Stomach (tissue), 9 donors: Measurements from ENCODE around the gene TBC1D3I. TPM values are rescaled to one million over a fixed set of nuclear protein-coding genes. Genes with fewer than 3 reads are reported as not detected.
"Not testable (repeated sequence)": the region's sequence is repeated elsewhere in the genome, so short reads cannot be mapped to it uniquely, and the experiment has no call there.

Source experiments
- DNase-seq, 2 donors: peaks; one replicate each; pipeline versions ENCODE4 v3.0.0 to v3.0.0-alpha.2; 2013 to 2019
- H3K27ac ChIP-seq, 5 donors: fragments of 200-600 bp in 4 of 5; sonication (generic) in 4 of 5; one replicate each; pipeline ENCODE4 v1.5.1; 2013 to 2019; ENCODE audit warnings: mild to moderate bottlenecking in 1 of 5, moderate library complexity in 1 of 5
- H3K27me3 ChIP-seq, 3 donors: fragments of 200-600 bp; sonication (generic); one replicate each; pipeline ENCODE4 v1.5.1; 2017 to 2019; ENCODE audit warnings: mixed run types in 1 of 3
- H3K36me3 ChIP-seq, 4 donors: fragments of 200-600 bp; sonication (generic); 1 replicate in 3 of 4; 2 replicates in 1 of 4; pipeline ENCODE4 v1.5.1; 2016 to 2019
- H3K4me1 ChIP-seq, 4 donors: fragments of 200-600 bp; sonication (generic); one replicate each; pipeline ENCODE4 v1.5.1; 2016 to 2019
- H3K4me3 ChIP-seq, 4 donors: fragments of 200-600 bp; sonication (generic) in 3 of 4; one replicate each; pipeline ENCODE4 v1.5.1; 2016 to 2019; ENCODE audit warnings: mild to moderate bottlenecking in 1 of 4
- H3K9me3 ChIP-seq, 4 donors: fragments of 200-600 bp; sonication (generic); one replicate each; pipeline ENCODE4 v1.5.1; 2016 to 2019
- EP300 ChIP-seq: sonication (generic); formaldehyde crosslinking; IDR thresholded peaks from one replicate; pipeline ENCODE4 v1.6.1; 2017; ENCODE audit warnings: antibody characterized with exemption
- POLR2A ChIP-seq, 4 donors: fragments of 450-650 bp; IDR thresholded peaks; one replicate each; pipeline ENCODE4 v1.6.1; 2016; ENCODE audit warnings: antibody characterized with exemption in 4 of 4, control low read depth in 2 of 4, mild to moderate bottlenecking in 1 of 4, moderate library complexity in 1 of 4
- POLR2AphosphoS5 ChIP-seq, 3 donors: sonication (generic); formaldehyde crosslinking; IDR thresholded peaks; one replicate each; pipeline ENCODE4 v1.6.1; 2016; ENCODE audit warnings: antibody characterized with exemption in 3 of 3
- WGBS, 5 donors: extraction: QIAGEN DNeasy Blood & Tissue Kit in 3 of 5; methylation state at CpG; one replicate each; pipeline versions ENCODE4 v1.1.5 to v1.1.7; 2013 to 2018; 5-methylcytosine and 5-hydroxymethylcytosine counted together
- intact Hi-C: fragments of 100-400 bp; cut with DNase I; formaldehyde crosslinking; loops from one replicate; pipeline ENCODE4 v1.15.1; 2023; ENCODE audit warnings: low total_unique reads
- polyA plus RNA-seq, 3 donors: library from polyadenylated mRNA; stranded (reverse); fragments of 200-250 nt; gene quantifications; one replicate each; pipeline ENCODE4 v1.2.3, GENCODE V29; 2013
- total RNA-seq, 5 donors: library from RNA; depleted of rRNA; stranded (reverse); fragments of >200 nt; gene quantifications; one replicate each; pipeline versions ENCODE4 v1.1.0 to v1.2.3, GENCODE V29; 2014 to 2016
- TF ChIP-seq, protein P1 (sequence below), 7 experiments: fragments of 450-650 bp in 4 of 7; fragments of 200-600 bp in 3 of 7; sonication (generic) in 3 of 7; IDR thresholded peaks; one replicate each; pipeline ENCODE4 v1.5.1; 2016 to 2019; ENCODE audit warnings: antibody characterized with exemption in 7 of 7, control low read depth in 2 of 7, mild to moderate bottlenecking in 1 of 7
- donor health status: healthy with polysubstance abuse.
- donor health status: Bipolar disorder and iron deficiency.
- donor health status: healthy.

The TBC1D3I gene
- total and polyA plus RNA-seq, 8 donors: 0.65 to 5.8 TPM; not detected in 6

DNA sequence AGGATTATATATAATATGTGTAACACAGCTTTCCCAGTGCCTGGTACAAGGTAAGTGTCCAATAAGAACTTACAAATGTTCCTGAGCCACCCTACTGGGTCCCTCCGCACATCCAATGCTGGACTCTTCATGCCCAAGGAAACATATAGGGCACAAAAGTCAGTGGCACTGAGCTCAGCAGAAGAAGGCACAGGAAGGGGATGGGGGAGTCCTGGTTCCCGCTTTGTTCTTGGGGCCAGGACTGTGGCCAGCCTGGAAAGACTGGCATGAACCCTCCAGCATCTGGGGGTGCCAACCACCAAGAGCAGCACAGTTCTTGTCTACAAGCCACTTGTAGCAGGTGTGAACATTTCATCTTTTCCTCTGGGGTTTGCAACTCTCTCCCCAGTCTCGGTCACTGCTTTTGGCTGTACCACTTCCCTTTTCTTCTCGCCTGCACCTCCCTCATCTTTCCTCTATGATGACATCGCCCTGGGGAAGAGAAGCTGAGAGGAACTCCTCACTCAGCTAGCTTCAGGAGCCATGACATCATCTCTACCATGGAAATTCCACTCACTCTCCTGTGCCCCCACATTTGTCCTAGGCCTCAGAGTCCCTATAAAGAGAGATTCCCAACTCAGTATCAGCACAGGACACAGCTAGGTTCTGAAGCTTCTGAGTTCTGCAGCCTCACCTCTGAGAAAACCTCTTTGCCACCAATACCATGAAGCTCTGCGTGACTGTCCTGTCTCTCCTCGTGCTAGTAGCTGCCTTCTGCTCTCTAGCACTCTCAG, 53.7 kb downstream of the TBC1D3I start, which contains the start of gene CCL4L2:
CCL4L2 (plus strand) TSS at position 625 of the 773 bp plus-strand sequence.
- DNase-seq: peak in 1 of 2 donors; percentile 18
- H3K9me3 ChIP-seq, intact Hi-C loops, H3K4me3 ChIP-seq, H3K4me1 ChIP-seq, H3K36me3 ChIP-seq: not testable (repeated sequence)
- 70 to 84% (median 76%) methylated on average over 4 to 7 of the region's 7 CpGs for WGBS, 5 donors
- Histone ChIP-seq H3K27ac (peak within 1 kb of the TSS in 2 of 5 donors; percentile 17 to 28), H3K27me3 (peaks cover 0 to 11% (median 0%) of the 10 kb centered on the region in 3 donors)

DNA sequence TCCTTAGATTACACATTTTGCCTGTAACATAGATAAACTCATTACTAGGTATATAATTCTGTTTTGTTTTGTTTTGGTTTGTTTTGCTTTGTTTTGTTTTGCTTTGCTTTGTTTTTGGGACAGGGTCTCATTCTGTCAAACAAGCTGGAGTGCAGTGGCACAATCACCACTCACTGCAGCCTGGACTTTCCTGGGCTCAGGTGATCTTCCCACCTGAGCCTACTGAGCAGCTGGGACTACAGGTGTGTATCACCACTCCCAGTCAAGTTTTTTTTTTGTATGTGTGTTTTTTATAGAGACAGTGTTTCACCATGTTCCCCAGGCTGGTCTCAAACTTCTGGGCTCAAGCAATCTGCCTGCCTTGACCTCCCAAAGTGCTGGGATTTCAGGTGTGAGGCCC, 54.8 kb downstream of the TBC1D3I start:
- Histone ChIP-seq H3K9me3 (no peaks in the 10 kb centered on the region), H3K4me1 (peaks cover 0 to 5% (median 0%) of the 10 kb centered on the region in 4 donors), H3K4me3 (no peak overlapping the region), H3K27ac (no peak overlapping the region), H3K36me3 (no peaks in the 10 kb centered on the region), H3K27me3 (peaks cover 0 to 11% (median 0%) of the 10 kb centered on the region in 3 donors)
- no peak for DNase-seq
- intact Hi-C loops: no loop called here
- TF ChIP-seq POLR2AphosphoS5 (IDR thresholded peaks at IDR 0.05): no peak
- TF ChIP-seq EP300: no peak
- no peak for TF ChIP-seq POLR2A (IDR thresholded peaks at IDR 0.05)
- TF ChIP-seq, protein P1, sequence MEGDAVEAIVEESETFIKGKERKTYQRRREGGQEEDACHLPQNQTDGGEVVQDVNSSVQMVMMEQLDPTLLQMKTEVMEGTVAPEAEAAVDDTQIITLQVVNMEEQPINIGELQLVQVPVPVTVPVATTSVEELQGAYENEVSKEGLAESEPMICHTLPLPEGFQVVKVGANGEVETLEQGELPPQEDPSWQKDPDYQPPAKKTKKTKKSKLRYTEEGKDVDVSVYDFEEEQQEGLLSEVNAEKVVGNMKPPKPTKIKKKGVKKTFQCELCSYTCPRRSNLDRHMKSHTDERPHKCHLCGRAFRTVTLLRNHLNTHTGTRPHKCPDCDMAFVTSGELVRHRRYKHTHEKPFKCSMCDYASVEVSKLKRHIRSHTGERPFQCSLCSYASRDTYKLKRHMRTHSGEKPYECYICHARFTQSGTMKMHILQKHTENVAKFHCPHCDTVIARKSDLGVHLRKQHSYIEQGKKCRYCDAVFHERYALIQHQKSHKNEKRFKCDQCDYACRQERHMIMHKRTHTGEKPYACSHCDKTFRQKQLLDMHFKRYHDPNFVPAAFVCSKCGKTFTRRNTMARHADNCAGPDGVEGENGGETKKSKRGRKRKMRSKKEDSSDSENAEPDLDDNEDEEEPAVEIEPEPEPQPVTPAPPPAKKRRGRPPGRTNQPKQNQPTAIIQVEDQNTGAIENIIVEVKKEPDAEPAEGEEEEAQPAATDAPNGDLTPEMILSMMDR (IDR thresholded peaks at IDR 0.05): no peak

DNA sequence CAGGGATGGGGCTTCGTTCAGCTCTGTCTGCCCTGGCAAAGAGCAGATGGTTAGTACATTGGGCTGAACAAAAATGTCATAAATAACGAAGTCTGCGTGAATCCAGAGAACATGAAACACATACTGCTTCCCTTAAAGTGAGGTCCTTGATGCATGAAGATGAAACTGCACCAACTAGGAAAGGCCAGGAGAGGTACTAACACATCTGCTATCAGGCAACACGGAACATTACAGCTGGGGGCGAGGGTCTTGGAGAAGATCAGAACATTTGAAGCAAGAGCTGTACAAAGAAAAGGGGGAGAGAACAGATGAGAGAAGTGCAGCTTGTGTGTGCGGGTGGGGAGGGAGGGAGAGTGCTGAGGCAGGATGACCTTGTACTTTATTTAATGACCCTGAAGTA, 57.0 kb downstream of the TBC1D3I start:
- H3K4me1 ChIP-seq: peaks cover 0 to 10% (median 0%) of the 10 kb centered on the region in 4 donors
- H3K36me3 ChIP-seq, intact Hi-C loops, H3K4me3 ChIP-seq, H3K27me3 ChIP-seq, DNase-seq, H3K9me3 ChIP-seq, H3K27ac ChIP-seq: not testable (repeated sequence)
- 72 to 78% (median 74%) methylated on average over 6 of the region's 6 CpGs for WGBS, 5 donors

DNA sequence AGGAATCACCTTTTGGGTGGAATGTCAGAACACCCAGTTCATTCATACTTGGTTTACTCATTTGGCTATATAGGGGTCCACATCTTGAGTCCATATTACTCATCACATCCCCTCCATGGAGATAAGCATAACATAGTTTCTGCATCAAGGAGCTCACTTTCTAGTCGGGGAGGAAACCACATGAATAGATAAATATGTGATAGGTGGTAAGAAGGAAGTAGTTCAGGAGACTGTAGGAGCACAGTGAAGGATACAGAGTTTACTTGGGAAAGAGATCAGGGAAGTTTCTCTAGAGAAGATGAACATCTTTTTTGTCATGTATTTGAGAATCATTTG, 57.9 kb downstream of the TBC1D3I start:
- H3K36me3 ChIP-seq, H3K4me3 ChIP-seq, DNase-seq, intact Hi-C loops, H3K9me3 ChIP-seq, H3K27me3 ChIP-seq, H3K27ac ChIP-seq: not testable (repeated sequence)
- peaks cover 0 to 13% (median 0%) of the 10 kb centered on the region in 4 donors for H3K4me1 ChIP-seq
- 17 to 42% (median 33%) methylated on average over 1 of the region's 1 CpG for WGBS, 5 donors

DNA sequence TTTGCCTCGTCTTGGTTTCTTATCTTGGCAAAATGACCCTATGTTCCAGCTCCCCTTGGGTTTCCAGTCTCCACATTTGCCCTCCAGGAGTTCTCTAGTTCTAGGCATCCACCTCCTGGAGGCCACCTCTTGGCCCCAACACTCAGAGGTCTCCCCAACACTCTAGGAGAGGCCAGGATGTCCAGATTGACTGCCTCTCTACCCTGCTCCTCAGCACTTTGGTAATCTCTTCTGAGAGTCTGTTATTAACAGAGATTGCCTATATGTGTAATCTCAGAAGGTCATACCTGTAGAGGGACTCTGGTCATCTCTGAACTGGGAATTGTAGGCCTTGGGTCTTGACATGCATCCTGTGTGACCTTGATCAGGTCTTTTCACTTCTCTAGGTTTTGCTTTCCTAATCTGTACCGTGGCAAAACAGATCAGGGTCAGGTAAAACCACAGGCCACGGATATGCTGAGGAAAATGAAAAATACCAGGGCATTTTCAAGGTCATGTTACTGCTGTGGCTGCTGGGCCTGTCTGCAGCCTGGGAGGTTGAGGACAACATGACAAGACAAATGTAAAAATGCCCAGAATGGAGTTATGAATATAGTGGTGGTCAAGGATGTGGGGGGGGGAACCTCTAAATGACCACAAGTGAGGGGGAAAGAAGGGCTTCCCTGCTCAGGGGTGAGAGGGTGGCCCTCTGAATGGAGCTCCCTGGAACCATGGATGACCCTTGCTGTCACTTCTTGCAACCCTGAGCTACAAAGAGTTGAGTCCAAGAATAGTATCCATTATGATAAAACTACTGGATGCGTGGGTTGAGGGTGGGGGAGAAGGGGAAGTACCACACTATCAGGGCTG, 58.5 kb downstream of the TBC1D3I start:
- intact Hi-C loops: no loop called here
- DNase-seq: no peak
- Histone ChIP-seq H3K27me3 (peaks cover 0 to 8% (median 0%) of the 10 kb centered on the region in 3 donors), H3K36me3 (no peaks in the 10 kb centered on the region), H3K4me3 (no peak overlapping the region), H3K4me1 (peaks cover 0 to 13% (median 0%) of the 10 kb centered on the region in 4 donors), H3K27ac (no peak overlapping the region), H3K9me3 (no peaks in the 10 kb centered on the region)
- no peak for TF ChIP-seq EP300
- TF ChIP-seq, protein P1 (IDR thresholded peaks at IDR 0.05): no peak
- TF ChIP-seq POLR2A (IDR thresholded peaks at IDR 0.05): no peak
- no peak for TF ChIP-seq POLR2AphosphoS5 (IDR thresholded peaks at IDR 0.05)
- WGBS, 5 donors: 56 to 73% (median 65%) methylated on average over 4 of the region's 4 CpGs
